ENCODE results near the gene MLLT3.
A peak's percentile ranks its signal among the peaks of the same experiment; 100 is the strongest.

The MLLT3 gene

GRCh38 chr9:20319241-20319640 lies 303.1 kb downstream of the MLLT3 start:
- peak overlapping the region; percentile 86 for H3K27ac ChIP-seq
- TF ChIP-seq CTCF (conservative IDR thresholded peaks at IDR 0.05; ENCODE audit: low read depth): no peak
- ChIA-PET POLR2A (ENCODE audit: low non-redundant PET) (no interaction called here), CTCF (interaction anchor here (0.6 kb wide), 1 partner anchor 110 kb away, joined by 3 read pairs; no protein-coding TSS in a partner anchor)
- DNase-seq (ENCODE audit: low spot score): no peak

DNA sequence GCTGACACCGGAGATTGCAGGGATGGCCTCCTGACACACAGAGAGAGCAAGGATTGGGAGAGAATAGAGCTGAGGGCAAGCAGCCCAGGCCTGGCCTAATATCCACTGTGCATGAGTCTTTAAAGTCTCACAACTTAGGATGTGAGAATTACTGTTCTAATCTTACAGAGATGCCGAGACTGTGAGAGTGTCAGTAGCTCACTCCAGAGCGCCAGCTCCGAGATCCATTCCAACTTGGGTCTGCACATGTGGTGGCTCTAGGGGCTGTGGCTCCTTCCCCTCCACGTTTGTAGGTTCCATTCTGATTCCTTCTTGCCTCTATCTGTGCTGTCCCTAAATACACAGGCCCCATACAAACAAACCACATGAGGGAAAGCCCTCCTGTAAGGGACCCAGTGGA lies 304.6 kb downstream of the MLLT3 start:
- CTCF ChIA-PET: no interaction called here
- peak overlapping the region; percentile 9; the same call in 1 of the 2 replicates for H3K27ac ChIP-seq
- no peak for DNase-seq (ENCODE audit: low spot score)
- POLR2A ChIA-PET (ENCODE audit: low non-redundant PET): no interaction called here
- no peak for TF ChIP-seq CTCF (conservative IDR thresholded peaks at IDR 0.05; ENCODE audit: low read depth)

GRCh38 chr9:20316372-20316771 lies 305.9 kb downstream of the MLLT3 start:
- ChIA-PET CTCF (no interaction called here), POLR2A (ENCODE audit: low non-redundant PET) (no interaction called here)
- no peak for DNase-seq (ENCODE audit: low spot score)
- peak overlapping the region; percentile 69 for H3K27ac ChIP-seq
- TF ChIP-seq CTCF (conservative IDR thresholded peaks at IDR 0.05; ENCODE audit: low read depth): no peak

- peak overlapping the region; percentile 80 for H3K27ac ChIP-seq
- CTCF ChIA-PET: no interaction called here
- peak; percentile 75 for DNase-seq (ENCODE audit: low spot score)
- POLR2A ChIA-PET (ENCODE audit: low non-redundant PET): no interaction called here
- no peak for TF ChIP-seq CTCF (conservative IDR thresholded peaks at IDR 0.05; ENCODE audit: low read depth)
Observed at GRCh38 chr9:20315677-20316076, 306.6 kb downstream of the MLLT3 start.

DNA sequence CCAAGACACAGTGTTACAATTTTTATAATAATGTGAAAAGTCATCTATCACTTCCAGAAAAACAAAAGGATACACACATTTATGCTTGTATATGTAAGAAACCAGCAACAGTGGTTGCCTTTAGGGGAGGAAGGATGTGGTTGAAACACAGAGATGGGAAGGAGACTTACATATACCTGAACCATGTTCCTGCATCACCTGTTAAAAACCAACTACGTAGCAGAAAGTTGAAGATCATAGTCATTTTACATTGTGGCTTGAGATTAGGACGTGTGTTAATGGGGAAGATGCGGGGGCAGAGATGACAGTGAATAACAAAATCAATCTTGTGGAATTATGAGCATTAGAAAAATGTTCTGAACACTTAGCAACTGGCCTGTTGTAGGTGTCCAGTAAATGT lies 307.3 kb downstream of the MLLT3 start:
- ChIA-PET POLR2A (ENCODE audit: low non-redundant PET) (no interaction called here), CTCF (no interaction called here)
- TF ChIP-seq CTCF (conservative IDR thresholded peaks at IDR 0.05; ENCODE audit: low read depth): no peak
- H3K27ac ChIP-seq: peak overlapping the region; percentile 80
- no peak for DNase-seq (ENCODE audit: low spot score)

GRCh38 chr9:20313415-20313814 lies 308.9 kb downstream of the MLLT3 start:
- TF ChIP-seq CTCF (conservative IDR thresholded peaks at IDR 0.05; ENCODE audit: low read depth): no peak
- CTCF ChIA-PET: no interaction called here
- no peak overlapping the region for H3K27ac ChIP-seq
- DNase-seq (ENCODE audit: low spot score): no peak
- POLR2A ChIA-PET (ENCODE audit: low non-redundant PET): no interaction called here

GRCh38 chr9:20312732-20313131 lies 309.6 kb downstream of the MLLT3 start:
- POLR2A ChIA-PET (ENCODE audit: low non-redundant PET): no interaction called here
- peak; percentile 66 for DNase-seq (ENCODE audit: low spot score)
- CTCF ChIA-PET: interaction anchor here (0.5 to 0.6 kb wide), 2 partner anchors 62 to 279 kb away, joined by 3 read pairs; no protein-coding TSS in a partner anchor

More at GRCh38 chr9:20312732-20313131, 309.6 kb downstream of the MLLT3 start:
- no peak for TF ChIP-seq CTCF (conservative IDR thresholded peaks at IDR 0.05; ENCODE audit: low read depth)
- H3K27ac ChIP-seq: no peak overlapping the region
